Measurements from ENCODE around the gene ARID3B.
A peak's percentile ranks its signal among the peaks of the same experiment; 100 is the strongest.
"Not testable (repeated sequence)": the region's sequence is repeated elsewhere in the genome, so short reads cannot be mapped to it uniquely, and the experiment has no call there.

ARID3B gene, protein sequence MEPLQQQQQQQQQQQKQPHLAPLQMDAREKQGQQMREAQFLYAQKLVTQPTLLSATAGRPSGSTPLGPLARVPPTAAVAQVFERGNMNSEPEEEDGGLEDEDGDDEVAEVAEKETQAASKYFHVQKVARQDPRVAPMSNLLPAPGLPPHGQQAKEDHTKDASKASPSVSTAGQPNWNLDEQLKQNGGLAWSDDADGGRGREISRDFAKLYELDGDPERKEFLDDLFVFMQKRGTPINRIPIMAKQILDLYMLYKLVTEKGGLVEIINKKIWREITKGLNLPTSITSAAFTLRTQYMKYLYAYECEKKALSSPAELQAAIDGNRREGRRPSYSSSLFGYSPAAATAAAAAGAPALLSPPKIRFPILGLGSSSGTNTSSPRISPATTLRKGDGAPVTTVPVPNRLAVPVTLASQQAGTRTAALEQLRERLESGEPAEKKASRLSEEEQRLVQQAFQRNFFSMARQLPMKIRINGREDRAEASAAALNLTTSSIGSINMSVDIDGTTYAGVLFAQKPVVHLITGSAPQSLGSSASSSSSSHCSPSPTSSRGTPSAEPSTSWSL

DNA sequence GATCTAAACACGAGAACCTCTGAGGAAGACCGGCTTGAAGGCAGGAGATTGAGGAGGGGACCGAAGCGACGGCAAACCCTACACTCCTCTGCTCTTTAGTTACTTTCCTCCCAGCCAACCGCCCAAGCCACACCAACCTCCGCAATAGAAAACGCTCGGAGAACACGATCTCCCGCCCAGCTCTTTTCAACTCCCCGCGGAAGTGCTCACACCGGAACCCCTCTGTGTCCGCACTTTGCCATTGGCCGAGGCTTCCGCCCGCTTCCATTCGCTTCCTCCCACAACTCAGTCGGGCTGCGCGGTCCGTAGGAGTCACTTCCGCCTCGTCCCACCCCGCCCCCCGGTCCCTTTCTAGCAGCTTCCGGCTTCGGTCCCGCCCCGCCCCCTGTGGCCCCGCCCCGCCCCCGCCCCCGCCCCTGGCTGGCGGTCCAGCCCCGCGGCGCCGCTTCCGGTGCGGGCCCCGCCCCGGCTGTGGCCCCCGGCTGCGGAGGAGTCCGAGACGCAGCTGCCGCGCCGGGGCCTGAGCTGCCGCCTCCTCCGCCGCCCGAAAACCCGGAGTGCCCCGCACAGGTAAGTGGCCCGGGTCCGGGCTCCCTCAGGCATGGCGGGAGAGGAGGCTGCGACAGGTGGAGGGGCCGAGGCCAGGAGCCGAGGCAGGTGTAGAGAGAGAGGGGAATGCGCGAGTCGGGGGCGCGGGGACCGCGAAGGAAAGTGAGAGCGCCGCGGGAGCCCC, at the start of gene ARID3B:
Gene ARID3B, plus strand, starts transcription at position 460 of the 733 bp plus-strand sequence. CDS start 2,717 bp downstream, outside the sequence.
- DNase-seq (ENCODE audit: low read depth in 2 of 3, low spot score in 1 of 3): peak; percentile 94 to 97 (median 97)

DNA sequence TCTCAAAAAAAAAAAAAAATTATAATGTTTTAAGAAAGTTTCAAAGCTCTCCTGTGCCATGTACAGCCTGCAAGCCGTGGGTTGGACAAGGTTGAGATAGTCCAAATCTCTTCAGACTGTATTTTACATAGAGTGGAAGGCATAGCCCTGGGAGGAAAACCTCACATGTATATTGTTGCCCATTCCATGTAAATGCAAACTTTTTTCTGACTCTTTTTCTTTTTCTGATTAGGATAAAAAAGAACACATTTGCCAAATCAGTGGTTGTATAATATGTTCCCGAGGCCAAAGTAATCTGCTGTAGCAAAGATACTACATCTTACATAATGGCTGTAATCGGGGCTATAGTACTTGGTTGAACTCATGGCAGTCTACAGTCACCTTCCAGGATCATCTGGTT, 44.4 kb upstream of the ARID3B start:
- DNase-seq (ENCODE audit: low read depth in 2 of 3, low spot score in 1 of 3): no peak

DNA sequence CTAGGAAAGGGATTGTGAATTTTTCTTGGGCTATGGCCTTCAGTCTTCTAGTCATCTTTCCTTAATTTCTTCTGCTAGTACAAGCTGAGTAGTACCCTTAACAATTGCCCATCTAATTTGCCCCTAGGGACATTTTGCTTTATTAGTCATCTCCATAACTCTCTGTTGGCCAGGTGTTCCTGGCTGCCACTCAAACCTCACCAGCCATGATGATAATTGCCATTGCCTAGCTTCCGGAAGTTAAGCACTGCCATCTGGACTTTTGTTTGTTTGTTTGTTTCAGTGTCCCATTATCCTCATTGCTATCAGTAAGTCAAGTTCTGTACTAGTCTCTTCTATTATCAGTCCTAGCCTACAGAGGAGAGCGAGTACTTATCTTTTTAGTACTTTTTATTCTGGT, 43.4 kb upstream of the ARID3B start:
- no peak for DNase-seq (ENCODE audit: low read depth in 2 of 3, low spot score in 1 of 3)

DNA sequence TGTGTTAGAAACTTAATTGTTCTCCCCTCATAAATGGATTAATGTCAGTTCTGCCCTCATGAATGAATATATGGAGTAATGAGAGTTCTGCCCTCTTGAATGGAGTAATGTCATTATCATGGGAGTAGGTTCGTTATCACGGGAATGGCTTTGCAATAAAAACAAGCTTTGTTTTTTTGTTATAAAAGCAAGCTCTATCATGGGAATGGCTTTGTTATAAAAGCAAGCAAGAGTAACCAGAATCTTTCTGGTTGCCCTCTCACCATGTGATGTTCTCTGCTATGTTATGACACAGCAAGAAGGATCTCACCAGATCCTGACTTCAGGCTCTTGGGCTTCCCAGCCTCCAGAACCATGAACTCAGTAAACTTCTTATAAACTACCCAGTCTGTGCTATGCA, 41.7 kb upstream of the ARID3B start:
- no peak for DNase-seq (ENCODE audit: low read depth in 2 of 3, low spot score in 1 of 3)

DNA sequence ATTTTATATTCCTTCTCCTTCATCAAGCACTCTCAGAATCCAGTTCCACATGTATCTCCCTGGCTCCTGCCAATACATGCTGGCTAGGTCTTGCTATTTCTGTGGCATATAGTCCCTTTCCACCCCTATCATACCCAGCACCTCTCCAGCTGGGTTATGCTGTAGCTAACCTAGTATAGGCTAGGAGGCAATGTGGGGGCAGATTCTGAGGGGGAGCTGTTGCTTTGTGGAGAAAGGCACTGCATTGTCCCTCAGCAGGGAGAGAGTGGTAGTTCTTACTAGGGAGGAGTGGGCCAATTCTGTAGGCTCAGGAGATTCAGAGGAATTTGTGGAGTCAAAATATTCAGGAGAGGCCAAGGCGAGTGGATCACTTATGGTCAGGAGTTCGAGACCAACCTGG, 40.6 kb upstream of the ARID3B start:
- no peak for DNase-seq (ENCODE audit: low read depth in 2 of 3, low spot score in 1 of 3)

DNA sequence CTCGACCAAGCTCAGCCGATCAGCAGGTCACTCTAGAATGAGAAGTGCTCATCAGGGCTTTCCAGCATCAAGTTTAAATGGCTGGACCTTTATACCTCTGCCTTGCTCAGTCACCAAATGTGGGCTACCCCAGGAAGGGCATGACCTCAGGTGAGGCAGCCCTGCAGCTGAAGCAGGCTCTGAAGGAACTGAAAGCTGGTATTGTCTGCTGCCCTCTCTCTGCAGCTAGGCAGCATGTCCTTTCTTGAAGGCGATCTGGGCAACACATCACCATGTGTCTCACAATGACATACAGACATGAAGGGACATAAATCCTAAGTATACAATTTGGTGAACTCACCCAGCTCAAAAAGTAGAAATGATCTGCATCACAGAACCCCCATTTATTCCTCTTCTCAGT, 38.7 kb upstream of the ARID3B start:
- no peak for DNase-seq (ENCODE audit: low read depth in 2 of 3, low spot score in 1 of 3)

DNA sequence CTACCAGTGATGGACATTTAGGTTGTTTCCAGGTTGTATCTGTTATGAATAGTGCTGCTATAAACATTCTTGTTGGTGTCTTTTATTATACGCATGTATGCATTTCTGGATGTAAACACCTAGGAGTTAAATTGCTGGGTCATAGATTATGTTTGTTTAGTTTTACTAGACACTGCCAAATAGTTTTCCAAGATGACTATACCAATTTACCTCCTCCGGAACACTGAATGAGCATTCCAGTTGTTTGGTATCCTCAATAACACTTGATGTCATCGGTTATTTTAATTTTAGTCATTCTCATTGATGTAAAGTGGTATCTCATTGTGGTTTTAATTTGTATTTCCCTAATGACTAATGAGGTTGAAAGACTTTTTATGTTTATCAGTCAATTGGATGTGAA, 36.6 kb upstream of the ARID3B start:
- DNase-seq (ENCODE audit: low read depth in 2 of 3, low spot score in 1 of 3): no peak

DNA sequence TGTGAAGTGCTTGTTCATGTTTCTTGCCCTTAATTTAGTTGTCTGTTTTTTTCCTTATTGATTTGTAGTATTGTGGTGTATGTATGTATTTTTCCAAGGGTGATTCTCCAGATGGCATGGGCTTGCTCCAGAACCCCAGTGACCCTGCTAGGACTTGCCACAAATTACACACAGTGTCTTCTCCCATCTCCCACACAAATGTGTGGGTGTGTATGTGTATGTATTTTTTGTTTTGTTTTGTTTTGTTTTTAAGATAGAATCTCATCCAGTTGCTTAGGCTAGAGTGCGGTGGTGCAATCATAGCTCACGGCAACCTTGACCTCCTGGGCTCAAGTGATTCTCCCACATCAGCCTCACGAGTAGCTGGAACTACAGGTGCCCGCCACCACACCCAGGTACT, 36.2 kb upstream of the ARID3B start:
- DNase-seq (ENCODE audit: low read depth in 2 of 3, low spot score in 1 of 3): no peak

DNA sequence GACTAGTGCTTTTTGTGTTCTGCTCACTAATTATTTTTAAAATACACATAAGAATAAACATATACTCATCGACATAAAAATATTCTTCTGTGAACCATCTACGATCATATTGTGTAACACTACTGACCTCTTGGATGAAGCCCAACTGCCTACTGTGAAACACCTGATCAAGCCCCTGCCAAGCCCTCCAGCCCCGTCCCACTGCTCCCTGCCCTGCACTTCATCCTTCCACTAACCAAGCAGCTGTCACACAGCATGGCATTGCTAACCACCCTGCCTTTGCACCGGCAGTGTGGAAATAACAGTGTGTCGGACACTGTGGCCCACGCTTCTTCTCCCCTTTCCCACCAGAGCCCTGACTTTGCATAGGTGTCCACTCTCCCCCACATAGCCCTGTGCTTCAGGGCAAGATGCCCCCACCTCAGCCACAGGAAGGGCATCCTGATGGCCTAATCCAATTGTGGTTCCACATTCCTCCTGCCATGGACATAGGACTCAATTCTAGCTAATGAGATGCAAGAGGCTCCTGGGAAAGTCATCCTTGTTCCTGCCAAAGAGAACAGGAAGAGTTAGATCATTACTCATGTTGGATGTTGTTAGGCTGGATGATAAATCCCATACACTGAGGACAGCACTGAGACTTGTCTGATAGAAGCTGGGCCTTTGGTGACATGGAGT, 35.0 kb upstream of the ARID3B start:
- DNase-seq (ENCODE audit: low read depth in 2 of 3, low spot score in 1 of 3): no peak

DNA sequence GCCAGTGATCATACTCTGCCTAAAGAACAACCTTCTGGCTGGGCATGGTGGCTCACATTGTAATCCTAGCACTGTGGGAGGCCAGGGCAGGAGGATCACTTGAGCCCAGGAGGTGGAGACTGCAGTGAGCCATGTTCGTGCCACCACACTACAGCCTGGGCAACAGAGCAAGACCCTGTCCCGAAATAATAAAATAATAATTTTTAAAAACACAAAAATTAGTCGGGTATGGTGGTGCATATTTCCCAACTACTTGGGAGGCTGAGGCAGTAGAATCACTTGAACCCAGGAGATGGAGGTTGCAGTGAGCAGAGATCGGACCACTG, 34.5 kb upstream of the ARID3B start:
- no peak for DNase-seq (ENCODE audit: low read depth in 2 of 3, low spot score in 1 of 3)

DNA sequence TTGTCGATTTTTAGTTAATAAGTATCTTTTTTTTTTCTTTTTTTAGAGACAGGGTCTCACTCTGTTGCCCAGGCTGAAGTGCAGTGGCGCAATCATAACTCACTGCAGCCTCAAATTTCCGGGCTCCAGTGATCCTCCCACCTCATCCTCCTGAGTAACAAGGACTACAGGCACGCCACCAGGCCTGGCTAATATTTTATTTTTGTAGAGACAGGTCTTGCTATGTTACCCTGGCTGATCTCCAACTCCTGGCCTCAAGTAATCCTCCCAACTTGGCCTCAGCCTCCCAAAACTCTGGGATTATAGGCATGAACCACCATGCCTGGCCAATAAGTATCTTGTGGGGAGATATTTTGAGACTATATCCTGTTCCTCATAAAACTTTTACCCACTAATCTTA, 29.4 kb upstream of the ARID3B start:
- no peak for DNase-seq (ENCODE audit: low read depth in 2 of 3, low spot score in 1 of 3)

DNA sequence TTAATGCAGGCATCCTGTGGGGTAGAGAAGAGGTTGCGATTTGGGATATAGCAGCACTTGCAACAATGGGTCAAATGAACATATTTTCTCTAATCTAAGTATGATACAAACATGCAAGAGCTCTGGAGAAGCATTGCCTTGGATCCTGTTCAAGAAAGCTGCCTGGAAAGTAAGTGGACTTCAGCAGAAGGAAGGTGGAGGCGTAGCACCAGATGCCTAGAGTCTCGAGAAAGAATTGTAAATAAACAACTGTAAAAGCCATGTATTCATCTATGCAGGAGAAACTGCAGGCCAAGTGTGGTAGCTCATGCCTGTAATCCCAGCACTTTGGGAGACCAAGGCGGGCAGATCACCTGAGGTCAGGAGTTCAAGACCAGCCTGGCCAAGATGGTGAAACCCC, 27.0 kb upstream of the ARID3B start:
- not testable (repeated sequence) for DNase-seq (ENCODE audit: low read depth in 2 of 3, low spot score in 1 of 3)

DNA sequence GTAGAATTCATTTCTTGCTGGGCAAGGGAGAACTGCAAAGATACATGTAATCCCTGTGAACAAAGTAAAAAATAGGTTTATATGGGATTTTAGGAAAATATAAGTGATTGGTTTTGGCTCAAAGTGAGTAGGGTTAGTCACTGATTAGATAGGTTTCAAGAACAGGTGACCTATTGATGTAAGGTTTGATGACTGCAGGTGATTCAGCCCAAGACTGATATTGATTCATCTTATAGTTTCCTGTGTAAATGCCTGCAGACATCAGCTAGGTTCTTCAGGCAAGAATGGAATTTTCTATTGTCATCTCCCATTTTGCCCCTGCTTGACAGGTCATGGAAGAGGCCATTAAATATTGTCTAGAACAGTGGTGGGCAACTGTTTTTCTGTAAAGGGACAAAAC, 23.9 kb upstream of the ARID3B start:
- DNase-seq (ENCODE audit: low read depth in 2 of 3, low spot score in 1 of 3): no peak

DNA sequence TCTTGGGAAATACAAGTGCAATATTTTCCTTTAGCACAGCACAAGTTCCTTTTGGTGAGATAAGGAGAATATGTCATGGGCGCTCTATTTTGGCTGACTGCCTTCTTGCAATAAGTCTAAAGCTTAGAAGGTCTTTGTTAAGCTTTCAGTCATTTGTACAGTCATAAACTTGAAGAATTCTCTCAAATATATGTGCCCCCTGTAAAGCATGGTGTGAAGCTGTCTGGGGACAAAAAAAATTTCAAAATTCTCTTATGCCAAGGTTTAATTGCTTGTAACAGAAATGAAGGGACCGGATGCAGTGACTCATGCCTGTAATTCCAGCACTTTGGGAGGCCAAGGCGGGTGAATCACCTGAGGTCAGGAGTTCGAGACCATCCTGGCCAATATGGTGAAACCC, 21.7 kb upstream of the ARID3B start:
- DNase-seq (ENCODE audit: low read depth in 2 of 3, low spot score in 1 of 3): no peak

DNA sequence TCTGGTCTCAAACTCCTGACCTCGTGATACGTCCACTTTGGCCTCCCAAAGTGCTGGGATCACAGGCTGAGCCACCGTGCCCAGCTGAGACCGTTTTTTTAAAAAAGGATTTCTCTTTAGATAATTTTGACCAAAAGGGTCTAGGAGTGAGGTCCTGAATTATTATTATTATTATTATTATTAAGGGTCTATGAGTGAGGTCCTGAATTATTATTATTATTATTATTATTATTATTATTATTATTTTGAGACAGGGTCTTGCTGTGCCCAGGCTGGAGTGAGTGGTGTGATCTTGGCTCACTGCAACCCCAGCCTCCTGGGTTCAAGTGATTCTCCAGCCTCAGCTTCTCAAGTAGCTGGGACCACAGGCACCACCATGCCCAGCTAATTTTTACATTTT, 20.6 kb upstream of the ARID3B start:
- no peak for DNase-seq (ENCODE audit: low read depth in 2 of 3, low spot score in 1 of 3)

DNA sequence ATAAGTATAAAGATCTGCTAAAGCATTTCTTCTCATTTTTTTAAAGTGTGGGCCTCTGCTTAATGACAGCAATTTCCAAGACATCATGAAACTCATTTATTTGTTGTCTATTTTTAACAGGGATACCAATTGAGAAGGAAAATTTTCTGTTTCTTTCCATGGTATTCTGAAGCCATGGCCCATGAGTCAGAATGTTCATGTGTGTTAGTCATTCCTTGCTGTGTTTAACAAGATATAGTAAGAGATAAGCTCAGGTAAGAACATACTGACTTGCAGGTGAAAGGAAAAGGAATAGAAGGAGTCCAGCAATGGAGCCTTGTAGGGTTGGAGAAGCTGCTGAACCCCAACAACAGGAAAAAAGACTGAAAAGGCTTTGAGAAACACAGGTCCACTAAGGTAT, 17.0 kb upstream of the ARID3B start:
- no peak for DNase-seq (ENCODE audit: low read depth in 2 of 3, low spot score in 1 of 3)

DNA sequence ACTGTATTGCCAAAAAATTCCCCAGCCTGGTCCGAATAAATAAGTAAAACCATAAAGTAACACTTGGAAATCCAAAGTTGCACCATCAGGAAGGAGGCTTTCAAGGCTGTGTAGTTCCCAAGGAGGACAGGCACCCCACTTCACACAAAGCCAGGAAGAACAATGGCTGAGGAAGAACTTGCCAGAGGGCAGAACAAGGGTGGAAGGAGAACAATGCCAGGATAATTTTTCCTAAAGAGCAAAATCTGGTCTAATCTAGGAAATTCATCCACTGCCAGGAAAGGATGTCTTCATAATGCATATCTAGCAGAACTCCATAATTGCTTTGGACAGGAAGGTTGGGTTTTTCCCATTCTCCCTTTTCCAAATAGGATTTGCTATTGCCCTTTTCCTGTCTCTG, 15.7 kb upstream of the ARID3B start:
- no peak for DNase-seq (ENCODE audit: low read depth in 2 of 3, low spot score in 1 of 3)

DNA sequence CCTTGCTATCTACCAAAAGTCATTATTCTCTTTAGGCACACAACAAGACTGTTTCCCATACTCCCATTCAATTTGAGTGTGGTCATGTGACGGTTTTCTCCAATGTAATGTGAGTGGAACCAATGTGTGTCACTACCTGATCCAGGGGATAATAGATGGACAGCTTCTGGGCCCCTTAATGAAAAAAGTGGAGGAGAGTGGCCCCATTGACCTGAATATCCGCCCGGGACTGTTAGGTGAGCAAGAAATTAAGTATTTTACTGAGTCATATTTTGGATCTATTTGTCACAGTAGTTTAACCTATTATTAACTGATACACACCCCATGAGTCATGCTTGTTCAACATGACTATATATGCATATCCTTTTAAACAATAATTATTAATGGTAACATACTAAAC, 15.1 kb upstream of the ARID3B start:
- DNase-seq (ENCODE audit: low read depth in 2 of 3, low spot score in 1 of 3): no peak

DNA sequence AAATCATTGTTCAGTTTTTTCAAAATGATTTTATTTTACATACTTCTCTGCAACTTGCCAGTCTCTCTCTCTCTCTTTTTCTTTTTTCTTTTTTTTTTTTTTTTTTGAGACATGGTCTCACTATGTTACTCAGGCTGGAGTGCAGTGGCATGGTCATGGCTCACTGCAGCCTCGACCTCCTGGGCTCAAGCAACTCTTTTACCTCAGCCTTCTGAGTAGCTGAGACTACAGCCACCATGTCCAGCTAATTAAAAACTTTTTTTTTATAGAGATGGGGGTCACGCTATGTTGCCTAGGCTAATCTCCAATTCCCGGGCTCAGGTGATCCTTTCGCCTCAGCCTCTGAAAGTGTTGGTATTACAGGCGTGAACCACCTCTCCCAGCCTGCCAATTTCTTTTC, 12.1 kb upstream of the ARID3B start:
- no peak for DNase-seq (ENCODE audit: low read depth in 2 of 3, low spot score in 1 of 3)

DNA sequence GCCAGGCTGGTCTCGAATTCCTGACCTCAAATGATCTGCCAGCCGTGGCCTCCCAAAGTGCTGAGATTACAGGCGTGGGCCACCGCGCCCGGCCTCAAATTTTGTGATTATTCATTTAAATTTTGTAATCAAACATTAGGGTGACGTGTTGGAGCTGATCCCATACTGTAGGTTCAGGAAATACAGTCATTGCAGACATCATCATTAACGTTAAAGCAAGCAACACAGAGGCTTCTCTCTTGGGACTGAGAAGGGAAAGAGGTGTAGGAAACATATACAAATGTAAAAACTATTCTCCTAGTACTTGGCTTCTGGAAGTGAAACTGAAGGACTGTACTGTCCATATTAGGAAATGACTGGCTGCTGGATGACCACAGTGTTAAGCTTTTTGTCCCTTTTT, 11.1 kb upstream of the ARID3B start:
- no peak for DNase-seq (ENCODE audit: low read depth in 2 of 3, low spot score in 1 of 3)

DNA sequence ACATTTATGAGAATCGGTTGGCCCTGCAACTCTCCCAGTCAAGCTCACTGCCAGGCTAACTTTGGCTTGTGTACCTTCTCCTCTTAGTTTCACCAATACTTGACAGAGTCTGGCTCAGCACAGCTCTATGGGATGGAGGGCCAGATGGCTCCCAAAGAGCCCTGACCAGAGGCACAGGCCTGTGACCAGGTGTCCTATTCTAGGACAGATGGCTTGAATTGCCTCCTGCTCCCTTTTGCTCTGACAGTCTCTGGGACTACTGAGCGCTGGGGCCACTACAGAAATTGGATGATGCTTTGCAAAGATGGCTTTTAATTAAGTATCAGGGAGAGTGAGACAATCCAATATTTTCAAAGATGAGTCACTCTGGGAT, 10.3 kb upstream of the ARID3B start:
- DNase-seq (ENCODE audit: low read depth in 2 of 3, low spot score in 1 of 3): no peak

Measured in stimulated activated CD4-positive, alpha-beta T cell treated with anti-CD3 and anti-CD28 coated beads, Interleukin-12 subunit alpha, Interleukin-12 subunit beta, amount 100 ng/mL, for 48 hours (primary cell).